Neural cell (in vitro differentiated cells): Measurements from ENCODE around the gene VPS26C. TPM values are rescaled to one million over a fixed set of nuclear protein-coding genes. Genes with fewer than 3 reads are reported as not detected.

Experiments used
- H2AFZ ChIP-seq: fragments of 200-600, 300-800 bp; sonication (generic), shearing (Covaris generic); 2 replicates; pipeline ENCODE4 v1.6.0; 2014; ENCODE audit warnings: low read depth, mild to moderate bottlenecking, antibody characterized with exemption, low read length, moderate library complexity
- H3F3A ChIP-seq: fragments of 200-600 bp; shearing (Covaris generic); 2 replicates; pipeline ENCODE4 v1.6.1; 2016; ENCODE audit warnings: mild to moderate bottlenecking, moderate library complexity, mixed read lengths, antibody characterized with exemption, low read length; ENCODE audit not compliant: insufficient read depth, poor library complexity, severe bottlenecking
- H3K27ac ChIP-seq: fragments of 200-600, 300-800 bp; sonication (generic), shearing (Covaris generic); 2 replicates; pipeline ENCODE4 v1.5.1; 2014; ENCODE audit warnings: mild to moderate bottlenecking, low read length, moderate library complexity
- H3K27me3 ChIP-seq: fragments of 300-800, 200-600 bp; sonication (generic), shearing (Covaris generic); 2 replicates; pipeline ENCODE4 v1.6.0; 2014; ENCODE audit warnings: mild to moderate bottlenecking, low read depth, low read length, moderate library complexity; ENCODE audit not compliant: insufficient read depth
- H3K36me3 ChIP-seq: fragments of 300-800, 200-600 bp; sonication (generic), shearing (Covaris generic); 2 replicates; pipeline ENCODE4 v1.5.1; 2014; ENCODE audit warnings: mild to moderate bottlenecking, antibody characterized with exemption, low read length, moderate library complexity; ENCODE audit not compliant: insufficient read depth
- H3K4me2 ChIP-seq: fragments of 300-800, 200-600 bp; sonication (generic), shearing (Covaris generic); 2 replicates; pipeline ENCODE4 v1.6.0; 2014; ENCODE audit warnings: mild to moderate bottlenecking, low read length
- H3K4me3 ChIP-seq: fragments of 300-800, 200-600 bp; sonication (generic), shearing (Covaris generic); 2 replicates; pipeline ENCODE4 v1.5.1; 2014; ENCODE audit warnings: mild to moderate bottlenecking, low read length, moderate library complexity
- H3K79me2 ChIP-seq: fragments of 200-600 bp; shearing (Covaris generic); replicated peaks from 2 replicates; pipeline ENCODE4 v1.6.0; 2014; ENCODE audit warnings: mild to moderate bottlenecking, low read length, moderate library complexity; ENCODE audit not compliant: insufficient read depth
- H3K9ac ChIP-seq: fragments of 300-800, 200-600 bp; sonication (generic), shearing (Covaris generic); 2 replicates; pipeline ENCODE4 v1.6.1; 2016; ENCODE audit warnings: mild to moderate bottlenecking, low read length, mixed read lengths
- H3K9me2 ChIP-seq: fragments of 200-600 bp; shearing (Covaris generic); 2 replicates; pipeline ENCODE4 v1.6.1; 2016; ENCODE audit warnings: mild to moderate bottlenecking, low read length, mixed read lengths; ENCODE audit not compliant: insufficient read depth
- H3K9me3 ChIP-seq: fragments of 200-600, 300-800 bp; sonication (generic), shearing (Covaris generic); 2 replicates; pipeline ENCODE4 v1.6.1; 2016; ENCODE audit warnings: mild to moderate bottlenecking, mixed run types, low read length, moderate library complexity, mixed read lengths
- H4K20me1 ChIP-seq: fragments of 200-600 bp; shearing (Covaris generic); 2 replicates; pipeline ENCODE4 v1.6.1; 2016; ENCODE audit warnings: mild to moderate bottlenecking, mixed run types; ENCODE audit not compliant: insufficient read depth
- CTCF ChIP-seq: fragments of 450-650 bp; IDR thresholded peaks from 2 replicates; pipeline ENCODE4 v1.5.1; 2014; ENCODE audit warnings: antibody characterized with exemption, mild to moderate bottlenecking, moderate library complexity; ENCODE audit not compliant: poor library complexity, severe bottlenecking
- EP300 ChIP-seq: fragments of 450-650 bp; conservative IDR thresholded peaks from 2 replicates; pipeline ENCODE4 v1.6.1; 2014; ENCODE audit warnings: antibody characterized with exemption, mild to moderate bottlenecking, moderate library complexity; ENCODE audit not compliant: poor library complexity, severe bottlenecking
- EZH2 ChIP-seq: fragments of 200-600, 300-800 bp; shearing (Covaris generic), sonication (generic); IDR thresholded peaks from 2 replicates; pipeline ENCODE4 v1.6.1; 2014; ENCODE audit warnings: antibody characterized with exemption, low read length, borderline replicate concordance, mild to moderate bottlenecking; ENCODE audit not compliant: insufficient read depth, poor library complexity, severe bottlenecking
- MXI1 ChIP-seq: fragments of 450-650 bp; conservative IDR thresholded peaks from 2 replicates; pipeline ENCODE4 v1.6.1; 2014; ENCODE audit warnings: antibody characterized with exemption, mild to moderate bottlenecking; ENCODE audit not compliant: poor library complexity, severe bottlenecking
- POLR2AphosphoS5 ChIP-seq: IDR thresholded peaks from 2 replicates; pipeline ENCODE4 v1.6.1; 2012
- RAD21 ChIP-seq: fragments of 450-650 bp; conservative IDR thresholded peaks from 2 replicates; pipeline ENCODE4 v1.6.1; 2014; ENCODE audit warnings: antibody characterized with exemption, mild to moderate bottlenecking, moderate library complexity
- REST ChIP-seq: IDR thresholded peaks from 2 replicates; pipeline ENCODE4 v1.6.1; 2012; ENCODE audit warnings: borderline replicate concordance
- SMC3 ChIP-seq: fragments of 450-650 bp; conservative IDR thresholded peaks from 2 replicates; pipeline ENCODE4 v1.6.1; 2014; ENCODE audit warnings: antibody characterized with exemption, mild to moderate bottlenecking, moderate library complexity; ENCODE audit not compliant: poor library complexity
- TAF1 ChIP-seq: IDR thresholded peaks from 2 replicates; pipeline ENCODE4 v1.6.1; 2012; ENCODE audit warnings: low read depth
- polyA plus RNA-seq: library from polyadenylated mRNA; depleted of rRNA; stranded (reverse); fragments of >200 nt; gene quantifications from 2 replicates; pipeline ENCODE4 v1.2.3, GENCODE V29; 2014

VPS26C gene
- polyA plus RNA-seq, 1 donor from 2014 or later = 55.5 TPM

GRCh38 chr21:37273440-37273839, 6.3 kb upstream of the VPS26C start:
- no peaks in the 10 kb centered on the region for H3K9me3 ChIP-seq
- H3K4me3 ChIP-seq = no peak overlapping the region
- H3K9me2 ChIP-seq = no peaks in the 10 kb centered on the region
- no peak overlapping the region for H3K27ac ChIP-seq
- no peaks in the 10 kb centered on the region for H4K20me1 ChIP-seq
- TF ChIP-seq EP300 = no peak
- no peaks in the 10 kb centered on the region for H3K36me3 ChIP-seq
- H3F3A ChIP-seq = no peaks in the 10 kb centered on the region
- H3K4me2 ChIP-seq = no peak overlapping the region
- H3K79me2 ChIP-seq = no peaks in the 10 kb centered on the region
- H2AFZ ChIP-seq = no peak overlapping the region
- H3K9ac ChIP-seq = no peak overlapping the region
- no peaks in the 10 kb centered on the region for H3K27me3 ChIP-seq

GRCh38 chr21:37272897-37273296, 5.8 kb upstream of the VPS26C start:
- H3K4me2 ChIP-seq = no peak overlapping the region

GRCh38 chr21:37270576-37271365, 3.6 kb upstream of the VPS26C start:
- Histone ChIP-seq H3F3A (no peaks in the 10 kb centered on the region), H3K9me3 (no peaks in the 10 kb centered on the region)
- TF ChIP-seq TAF1 (no peak), SMC3 (no peak), POLR2AphosphoS5 (no peak), CTCF (no peak), EP300 (no peak), MXI1 (no peak), REST (no peak), RAD21 (no peak), EZH2 (no peak)

More at GRCh38 chr21:37272897-37273296, 5.8 kb upstream of the VPS26C start:
- no peak overlapping the region for H3K4me3 ChIP-seq
- H3K79me2 ChIP-seq = no peaks in the 10 kb centered on the region
- H3K36me3 ChIP-seq = no peaks in the 10 kb centered on the region
- no peaks in the 10 kb centered on the region for H3K27me3 ChIP-seq
- H2AFZ ChIP-seq = no peak overlapping the region
- no peak overlapping the region for H3K9ac ChIP-seq
- no peak for TF ChIP-seq EZH2
- no peak for TF ChIP-seq TAF1
- no peak for TF ChIP-seq SMC3
- TF ChIP-seq EP300 = no peak
- no peak for TF ChIP-seq MXI1
- no peaks in the 10 kb centered on the region for H3K9me2 ChIP-seq
- H3K27ac ChIP-seq = no peak overlapping the region
- H3F3A ChIP-seq = no peaks in the 10 kb centered on the region
- H4K20me1 ChIP-seq = no peaks in the 10 kb centered on the region
- H3K9me3 ChIP-seq = no peaks in the 10 kb centered on the region

More at GRCh38 chr21:37270576-37271365, 3.6 kb upstream of the VPS26C start:
- no peaks in the 10 kb centered on the region for H3K27me3 ChIP-seq
- H3K79me2 ChIP-seq = peaks cover 10% of the 10 kb centered on the region
- no peak overlapping the region for H3K4me3 ChIP-seq
- no peaks in the 10 kb centered on the region for H3K9me2 ChIP-seq
- H3K27ac ChIP-seq = no peak overlapping the region
- H4K20me1 ChIP-seq = no peaks in the 10 kb centered on the region
- no peaks in the 10 kb centered on the region for H3K36me3 ChIP-seq
- H3K4me2 ChIP-seq = no peak overlapping the region
- H2AFZ ChIP-seq = no peak overlapping the region
- no peak overlapping the region for H3K9ac ChIP-seq
